Sciatic nerve (tissue), 2 donors: ENCODE data around the gene COL4A1. TPM values are rescaled to one million over a fixed set of nuclear protein-coding genes. Genes with fewer than 3 reads are reported as not detected.
A peak's percentile ranks its signal among the peaks of the same experiment; 100 is the strongest.

Source experiments
- ATAC-seq: fragments of 200-7000 bp; cut with Tn5 transposase; one replicate; pipeline ENCODE4 v1.9.1; 2020; ENCODE audit warnings: mild to moderate bottlenecking, moderate library complexity
- DNase-seq: peaks from one replicate; pipeline ENCODE4 v3.0.0-alpha.2; 2020; ENCODE audit warnings: low spot score
- intact Hi-C: fragments of 100-400 bp; cut with DNase I; formaldehyde crosslinking; loops from one replicate; pipeline ENCODE4 v1.14.2; 2022
- total RNA-seq: library from RNA; stranded (reverse); fragmentation: NEBNext Ultra II Directional; extraction: Animal tissue kit (Norgen Biotek cat#: 25700); gene quantifications from one replicate; pipeline ENCODE4 v1.2.1, GENCODE V29; 2021
- donor health status: DM: no; HTN: no; CAD: no.
- donor health status: DM: no; HTN: no; CAD: no.

COL4A1 gene
- total RNA-seq, 1 donor from 2014 or later = 423 TPM

DNA sequence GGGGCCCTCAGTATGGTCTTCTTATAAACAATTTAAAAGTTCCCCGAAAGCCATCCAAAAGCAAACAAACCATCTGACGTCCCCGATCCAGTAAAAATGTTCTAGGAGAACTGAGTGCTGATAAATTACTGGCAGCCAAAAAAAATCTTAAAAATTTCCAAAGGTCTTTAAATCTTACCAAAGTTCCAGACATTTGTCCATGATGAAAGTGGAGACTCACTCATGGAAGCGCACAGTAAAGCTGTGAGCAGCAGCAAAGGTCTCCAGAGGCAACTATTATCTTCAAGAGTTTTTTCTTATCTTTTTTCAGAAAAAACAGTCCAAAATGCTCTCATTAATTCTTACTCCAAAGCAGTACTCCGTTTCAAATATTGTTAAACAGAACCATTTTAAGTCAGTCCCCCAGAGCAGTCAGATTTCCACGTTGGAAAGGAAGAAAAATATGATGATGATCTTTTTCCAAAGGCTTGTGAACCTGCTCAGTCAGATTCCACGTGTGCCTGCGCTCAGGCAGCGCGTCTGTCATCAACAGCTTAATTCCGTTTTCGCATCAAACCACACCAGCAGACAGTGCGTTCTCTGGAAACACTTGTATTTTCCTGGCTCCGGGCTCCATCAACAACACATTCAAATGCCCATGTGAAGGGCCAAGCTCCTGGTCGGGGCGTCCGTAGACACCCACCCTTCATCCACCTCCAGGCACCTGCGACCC is 85.4 kb downstream of the COL4A1 start:
- no peak for DNase-seq
- ATAC-seq = peak; percentile 65
- intact Hi-C loops = loop anchor here (10.0 kb wide), 1 partner anchor 193 kb away; no protein-coding TSS in a partner anchor

GRCh38 chr13:110220471-110220870 is 86.5 kb downstream of the COL4A1 start:
- intact Hi-C loops = loop anchor here (1.0 to 10.0 kb wide), 2 partner anchors 82 to 194 kb away; no protein-coding TSS in a partner anchor
- DNase-seq (no peak), ATAC-seq (no peak)

GRCh38 chr13:110218581-110219201 is 88.3 kb downstream of the COL4A1 start:
- intact Hi-C loops = no loop called here
- ATAC-seq = no peak
- no peak for DNase-seq

DNA sequence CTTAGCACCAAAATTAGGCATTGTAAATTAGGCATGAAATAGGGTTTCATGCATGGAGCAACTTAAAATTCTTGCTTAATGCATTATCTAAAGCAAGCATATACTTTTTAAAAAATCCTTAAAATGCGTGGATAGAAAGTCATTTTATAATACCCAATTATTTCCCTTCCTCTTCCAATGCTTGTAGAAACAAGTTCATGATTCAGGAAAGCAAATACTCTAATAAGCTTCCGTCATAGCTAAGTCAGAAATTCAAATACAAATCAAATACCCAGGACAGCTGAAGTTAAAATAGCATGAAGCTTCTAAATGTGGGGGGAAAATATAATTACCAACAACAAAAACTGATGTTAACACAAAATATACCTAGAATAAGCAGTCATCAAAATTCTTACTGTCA is 89.1 kb downstream of the COL4A1 start:
- no peak for ATAC-seq
- no peak for DNase-seq
- intact Hi-C loops = no loop called here

DNA sequence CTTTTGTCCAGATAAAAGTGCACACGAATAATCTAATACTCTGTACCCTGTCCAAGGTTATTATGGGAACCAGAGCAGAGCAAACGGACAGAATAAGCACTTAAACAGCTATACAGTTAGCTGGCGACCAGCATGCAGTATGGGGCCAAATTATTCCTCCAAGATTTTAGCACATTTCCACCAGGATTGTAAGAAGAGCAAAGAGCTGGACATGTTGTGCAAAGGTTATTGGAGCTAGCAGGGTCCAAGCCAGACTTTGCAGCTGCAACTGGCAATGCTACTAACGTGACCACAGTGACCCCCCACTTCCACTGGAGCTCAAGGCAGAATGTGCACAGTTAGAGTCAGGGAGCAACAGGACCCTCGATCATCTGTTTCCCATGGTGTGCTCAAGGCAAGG is 89.9 kb downstream of the COL4A1 start:
- peak; percentile 44 for ATAC-seq
- DNase-seq = no peak
- intact Hi-C loops = no loop called here

DNA sequence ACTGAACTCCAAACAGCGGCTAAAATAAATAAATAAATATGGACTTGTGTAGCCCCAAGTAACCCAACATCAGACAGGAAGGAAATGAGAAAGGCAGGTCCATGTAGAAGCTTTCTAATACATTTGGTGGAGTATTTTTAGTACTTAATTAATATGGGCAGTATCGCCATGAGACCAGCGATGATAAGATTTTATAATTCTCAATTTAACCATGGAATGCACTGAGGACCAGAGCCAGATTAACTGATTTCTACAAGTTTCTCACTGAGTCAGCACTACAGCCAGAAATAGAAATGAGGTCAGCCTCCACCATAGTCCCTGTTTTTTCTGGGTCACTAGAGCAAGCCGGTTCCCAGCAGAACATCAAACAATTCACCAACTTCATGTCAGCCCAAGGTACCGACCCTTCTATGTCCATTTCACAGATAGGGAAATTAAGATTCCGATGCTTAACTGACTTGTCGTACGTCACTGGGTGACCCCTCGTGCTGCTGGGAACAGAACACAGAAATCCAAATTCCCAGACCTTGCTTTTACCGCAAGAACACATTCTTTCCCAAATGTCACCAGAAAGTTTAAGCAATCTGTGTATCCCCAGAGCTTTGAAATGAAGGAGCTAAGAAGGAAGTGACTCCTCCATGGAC is 90.4 kb downstream of the COL4A1 start:
- DNase-seq (no peak), ATAC-seq (peak; percentile 60)
- intact Hi-C loops = no loop called here

- no peak for DNase-seq
- intact Hi-C loops = no loop called here
- ATAC-seq = peak; percentile 9
Observed at GRCh38 chr13:110216006-110216397, 91.0 kb downstream of the COL4A1 start.

DNA sequence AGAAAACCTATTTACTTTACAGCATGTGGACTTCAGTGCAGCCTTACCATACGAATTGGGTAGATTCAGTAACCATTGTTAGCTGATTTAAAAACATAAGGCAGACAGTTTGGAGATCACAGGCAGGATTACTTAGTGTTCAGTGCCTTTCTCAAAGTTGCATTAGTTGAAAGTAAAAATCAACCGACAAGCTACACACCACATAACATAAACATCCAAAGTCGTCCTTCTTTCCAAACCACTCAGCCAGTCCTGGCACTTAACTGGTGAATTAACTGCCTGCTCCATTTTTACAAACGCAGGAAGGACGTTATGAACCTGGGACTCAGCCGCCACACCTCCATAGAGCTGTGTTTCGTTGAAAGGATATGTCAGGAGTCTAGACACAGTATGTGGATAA is 91.4 kb downstream of the COL4A1 start:
- DNase-seq (no peak), ATAC-seq (no peak)
- intact Hi-C loops = no loop called here

- no peak for ATAC-seq
- no peak for DNase-seq
- intact Hi-C loops = no loop called here
Observed at GRCh38 chr13:110214637-110215036, 92.3 kb downstream of the COL4A1 start.

DNA sequence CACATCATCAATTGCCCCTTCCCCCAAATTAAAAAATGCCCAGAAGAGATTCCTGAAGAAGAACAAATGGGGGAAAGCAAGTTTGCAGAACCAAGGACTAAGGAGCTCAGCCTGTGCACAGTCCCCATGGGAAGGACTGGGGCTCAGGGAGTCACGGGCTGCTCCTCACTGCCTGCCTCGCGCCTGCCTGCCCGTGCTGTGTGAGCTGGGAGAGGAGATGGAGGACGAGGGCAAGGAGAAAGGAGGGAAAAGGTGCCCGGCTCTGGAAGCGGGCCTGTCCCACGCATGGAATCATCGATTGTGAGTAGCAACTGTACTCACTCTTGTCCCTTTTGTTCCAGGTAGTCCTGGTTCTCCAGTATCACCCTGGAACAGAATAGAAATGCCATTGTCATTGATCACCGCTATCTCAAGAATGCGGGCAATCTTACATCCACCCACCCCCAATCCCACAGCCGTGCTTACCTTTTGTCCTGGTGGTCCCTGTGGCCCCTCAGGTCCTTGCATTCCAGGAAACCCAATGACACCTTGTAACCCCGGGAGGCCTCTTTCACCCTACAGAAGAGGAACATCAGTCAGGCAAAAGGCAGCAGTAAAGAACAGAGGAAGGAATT is 93.4 kb downstream of the COL4A1 start:
- DNase-seq (no peak), ATAC-seq (no peak)
- intact Hi-C loops = no loop called here

DNA sequence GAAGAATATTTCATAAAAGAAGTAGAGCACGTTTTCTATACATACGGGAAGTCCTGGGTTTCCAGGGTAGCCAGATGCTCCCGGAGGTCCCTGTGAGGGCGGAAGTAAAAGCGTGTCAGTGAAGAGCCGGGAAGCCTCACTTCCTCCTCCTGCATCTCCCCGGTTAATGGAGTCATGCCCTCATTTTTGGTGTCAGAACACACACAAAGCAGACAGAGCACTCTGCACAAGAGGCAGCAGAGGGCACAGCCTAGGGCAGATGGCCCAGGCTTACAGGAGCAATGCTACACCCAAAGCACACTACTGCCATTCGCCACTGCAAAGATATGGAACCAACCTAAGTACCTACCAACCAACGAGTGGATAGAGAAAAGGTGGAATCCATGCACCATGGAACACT is 94.4 kb downstream of the COL4A1 start:
- ATAC-seq = no peak
- DNase-seq = no peak
- intact Hi-C loops = no loop called here

DNA sequence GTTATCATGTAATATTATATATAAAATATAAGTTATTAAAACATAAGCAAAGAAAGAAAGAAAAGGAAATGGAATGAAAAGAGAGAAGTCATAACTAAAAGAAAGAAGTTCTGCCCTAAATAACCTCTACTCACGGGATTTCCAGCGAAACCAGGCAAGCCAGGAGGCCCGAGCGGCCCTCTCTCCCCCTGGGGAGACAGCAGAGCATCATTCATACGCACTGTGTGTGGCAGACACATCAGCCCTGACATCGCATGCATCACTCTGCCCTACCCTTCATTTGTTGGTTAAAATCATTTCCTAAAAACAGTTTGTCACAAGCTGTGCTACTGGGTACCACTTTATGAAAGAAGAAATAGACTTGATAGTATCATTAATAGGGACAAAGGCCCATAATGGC is 95.2 kb downstream of the COL4A1 start:
- ATAC-seq (no peak), DNase-seq (no peak)
- intact Hi-C loops = no loop called here

DNA sequence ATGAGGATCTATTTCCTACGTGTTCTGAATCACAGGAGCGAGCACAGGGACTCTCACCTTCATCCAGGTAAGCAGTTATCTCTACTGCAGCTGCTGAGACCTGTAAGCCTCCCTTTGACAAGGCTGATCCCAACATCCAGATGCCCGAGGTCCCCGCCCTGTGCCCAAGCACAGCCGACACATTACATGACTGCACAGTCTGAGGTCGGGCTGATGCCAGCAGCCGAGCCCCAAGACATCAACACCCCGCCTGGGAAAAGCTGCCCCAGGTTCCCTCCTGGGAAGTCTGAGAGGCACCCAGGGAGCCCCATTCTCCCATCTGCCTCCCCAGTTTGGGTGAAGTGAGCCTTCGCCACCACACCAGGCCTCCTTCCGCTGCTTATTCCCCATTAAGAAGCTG is 95.9 kb downstream of the COL4A1 start:
- DNase-seq (no peak), ATAC-seq (no peak)
- intact Hi-C loops = no loop called here

GRCh38 chr13:110210604-110210985 is 96.4 kb downstream of the COL4A1 start:
- intact Hi-C loops = no loop called here
- DNase-seq (no peak), ATAC-seq (no peak)

DNA sequence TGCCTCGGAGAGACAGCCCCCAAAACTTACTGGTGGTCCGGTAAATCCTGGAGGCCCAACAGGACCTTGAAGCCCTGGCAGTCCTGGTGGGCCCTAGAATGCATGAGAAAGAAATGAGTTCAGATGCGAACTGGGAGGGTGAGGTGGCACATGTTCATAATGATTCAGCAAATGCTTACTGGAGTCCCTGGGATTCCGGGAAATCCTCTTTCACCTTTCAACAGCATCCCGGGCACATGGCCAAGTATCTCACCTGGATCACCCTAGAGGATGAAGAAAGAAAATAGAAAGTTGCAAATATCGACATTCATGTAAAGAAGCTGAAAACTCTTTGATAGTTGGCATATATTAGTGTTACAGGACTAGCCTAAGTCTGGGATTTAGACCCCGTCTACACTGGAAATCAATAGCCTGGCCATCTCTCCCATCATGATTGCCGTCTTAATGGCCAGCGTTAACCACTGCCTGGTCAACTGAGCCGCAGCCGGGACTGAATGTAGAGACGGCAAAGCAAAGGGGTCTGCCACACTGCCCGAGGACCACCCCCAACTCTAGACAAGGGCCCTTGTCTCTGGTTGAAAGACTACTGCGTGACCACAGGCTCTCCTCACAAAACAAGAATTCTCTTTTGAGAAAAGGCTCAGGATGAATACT is 96.9 kb downstream of the COL4A1 start:
- intact Hi-C loops = no loop called here
- DNase-seq = no peak
- no peak for ATAC-seq

DNA sequence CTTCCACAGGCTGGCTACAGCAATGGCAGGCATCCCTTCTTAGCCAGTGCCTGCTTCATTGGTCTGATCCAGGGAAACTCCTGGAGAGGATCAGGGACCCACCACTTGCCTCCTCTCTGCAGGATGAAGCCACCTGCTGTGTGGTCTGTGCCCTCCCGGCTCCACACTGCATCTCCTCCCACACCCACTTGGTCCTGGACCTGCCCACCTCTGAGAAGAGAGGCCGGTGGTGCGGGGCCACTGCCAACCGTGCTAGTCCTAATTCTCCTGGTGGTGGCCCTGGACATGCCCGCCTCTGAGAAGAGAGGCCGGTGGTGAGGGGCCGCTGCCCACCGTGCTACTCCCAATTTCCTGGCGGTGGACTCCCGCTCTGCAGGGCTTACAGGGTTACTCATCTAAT is 98.8 kb downstream of the COL4A1 start:
- ATAC-seq = peak; percentile 25
- no peak for DNase-seq
- intact Hi-C loops = no loop called here

- DNase-seq (no peak), ATAC-seq (no peak)
- intact Hi-C loops = no loop called here
Observed at GRCh38 chr13:110206996-110207395, 100.0 kb downstream of the COL4A1 start.

DNA sequence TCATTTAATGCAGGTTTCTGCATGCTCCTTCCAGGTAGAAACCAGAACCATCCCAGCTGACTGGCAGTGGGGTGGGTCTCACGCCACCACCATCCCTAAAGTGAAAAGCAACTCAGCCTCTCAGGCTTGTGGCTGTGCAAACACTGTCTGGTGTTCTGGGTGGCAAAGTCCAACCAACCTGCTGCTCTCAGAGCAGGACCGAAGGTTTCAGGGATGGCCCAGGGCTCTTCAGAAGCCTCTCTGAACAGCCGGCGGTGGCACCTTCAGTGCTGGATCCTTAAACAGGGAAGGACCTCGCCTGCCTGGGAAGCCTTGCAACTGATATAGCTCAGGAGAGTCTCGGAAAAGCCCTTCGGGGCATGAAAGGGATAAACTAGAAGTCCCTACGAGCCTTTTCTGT is 100.8 kb downstream of the COL4A1 start:
- DNase-seq = no peak
- intact Hi-C loops = no loop called here

GRCh38 chr13:110201114-110201513 is 105.8 kb downstream of the COL4A1 start:
- ATAC-seq (no peak), DNase-seq (no peak)
- intact Hi-C loops = no loop called here

More for the DNA sequence above, 100.8 kb downstream of the COL4A1 start:
- ATAC-seq = no peak
